ENCODE measurements around the gene MEX3D.

MEX3D gene

GRCh38 chr19:1568320-1569019, at the start of gene MEX3D:
TSS of gene MEX3D (minus strand) at chr19:1568325. CDS start at chr19:1568058, 267 bp downstream.
- peak; percentile 68 to 79 (median 74) for DNase-seq (ENCODE audit: low read depth in 3 of 3)

- DNase-seq (ENCODE audit: low read depth in 3 of 3), result no peak
Observed at GRCh38 chr19:1616875-1617274, 48.8 kb upstream of the MEX3D start.

GRCh38 chr19:1616396-1616795, 48.3 kb upstream of the MEX3D start:
- DNase-seq (ENCODE audit: low read depth in 3 of 3), result no peak

DNA sequence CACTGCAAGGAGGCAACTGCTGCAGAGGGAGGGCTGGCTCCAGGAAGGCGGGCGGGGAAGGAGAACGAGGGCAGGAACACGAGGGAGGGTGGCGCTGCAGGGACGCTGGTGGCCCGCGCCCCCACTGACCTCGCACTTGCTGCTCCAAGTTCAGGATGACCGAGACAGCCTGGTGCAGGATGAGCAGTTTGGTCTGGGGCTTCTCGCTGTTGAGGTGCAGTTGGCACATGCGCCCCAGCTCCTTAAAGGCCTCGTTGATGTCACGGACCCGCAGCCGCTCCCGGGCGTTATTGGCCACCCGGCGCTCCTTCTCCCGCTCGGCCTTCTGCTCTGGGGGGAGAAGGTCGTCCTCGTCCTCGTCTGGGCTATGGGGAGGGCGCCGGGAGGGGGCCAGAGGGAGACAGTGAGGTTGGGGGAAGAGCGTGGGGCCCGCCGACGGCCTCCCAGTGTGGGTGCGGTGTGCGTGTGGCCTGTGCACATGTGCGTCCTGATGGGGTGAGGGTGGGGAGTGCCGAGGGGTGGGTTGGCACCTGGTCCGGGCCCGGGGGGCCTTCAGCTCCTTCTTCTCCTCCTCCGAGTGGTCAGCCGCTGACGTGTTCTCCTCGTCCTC, 47.1 kb upstream of the MEX3D start:
- no peak for DNase-seq (ENCODE audit: low read depth in 3 of 3)

DNA sequence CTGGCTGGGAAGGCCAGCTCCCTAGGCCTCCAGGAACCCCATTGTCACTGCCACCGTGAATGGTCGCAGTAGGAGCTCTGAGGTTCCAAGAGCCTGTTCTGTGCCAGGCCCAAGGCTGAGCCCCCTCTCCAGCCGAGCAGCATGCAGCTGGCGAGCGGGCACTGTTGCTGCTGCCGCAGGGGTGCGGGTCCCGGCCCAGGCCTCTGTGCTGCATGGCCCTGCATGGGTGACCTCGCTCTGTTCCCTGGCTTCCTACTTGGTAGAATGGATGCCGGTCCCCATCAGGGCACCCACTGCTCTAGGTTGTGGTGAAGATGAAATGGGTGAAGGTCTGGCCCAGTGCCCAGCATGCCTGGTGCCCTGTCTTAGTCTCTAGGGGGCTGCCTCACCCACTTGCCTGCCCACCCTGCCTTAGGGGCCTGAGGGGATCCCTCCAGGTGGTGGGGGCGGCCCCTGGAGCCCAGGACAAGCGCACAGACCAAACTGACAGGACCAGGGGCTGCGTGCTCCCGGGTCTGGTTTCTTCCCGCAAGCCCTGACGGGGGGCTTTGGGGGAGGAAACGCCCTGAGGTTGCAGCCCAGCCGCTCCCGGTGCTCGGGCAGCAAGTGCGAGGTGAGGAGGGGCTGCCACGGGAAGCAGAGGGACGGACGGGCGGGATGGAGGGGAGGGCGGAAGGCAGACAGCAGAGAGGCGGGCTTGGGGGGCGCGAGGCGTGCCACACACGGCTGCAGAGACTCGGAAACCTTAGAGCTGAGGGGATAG, 45.9 kb upstream of the MEX3D start:
- DNase-seq (ENCODE audit: low read depth in 3 of 3), result no peak

DNA sequence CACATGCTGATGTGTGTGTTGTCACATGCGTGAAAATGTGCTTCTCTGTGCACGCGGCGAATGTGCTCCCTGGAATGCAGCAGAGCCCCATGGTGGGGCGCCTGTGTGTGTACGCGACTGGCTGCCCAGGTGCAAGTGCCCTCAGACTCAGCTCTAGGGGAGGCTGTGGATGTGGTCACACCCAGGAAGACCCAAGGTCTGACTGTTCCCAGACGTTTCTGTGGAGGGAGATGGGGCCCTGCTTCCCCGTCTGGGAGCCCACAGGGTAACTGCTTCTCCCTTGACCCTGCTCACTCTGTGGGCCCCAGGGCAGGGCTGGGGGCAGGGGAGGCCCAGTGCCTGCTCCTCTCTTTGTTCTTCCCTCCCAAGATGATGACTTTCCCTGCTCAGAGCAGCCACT, 45.0 kb upstream of the MEX3D start:
- DNase-seq (ENCODE audit: low read depth in 3 of 3), result no peak

- no peak for DNase-seq (ENCODE audit: low read depth in 3 of 3)
Observed at GRCh38 chr19:1612114-1613086, 44.3 kb upstream of the MEX3D start.

- no peak for DNase-seq (ENCODE audit: low read depth in 3 of 3)
Observed at GRCh38 chr19:1611353-1611752, 43.2 kb upstream of the MEX3D start.

GRCh38 chr19:1610579-1610978, 42.5 kb upstream of the MEX3D start:
- no peak for DNase-seq (ENCODE audit: low read depth in 3 of 3)

GRCh38 chr19:1609680-1610474, 41.8 kb upstream of the MEX3D start:
- no peak for DNase-seq (ENCODE audit: low read depth in 3 of 3)

DNA sequence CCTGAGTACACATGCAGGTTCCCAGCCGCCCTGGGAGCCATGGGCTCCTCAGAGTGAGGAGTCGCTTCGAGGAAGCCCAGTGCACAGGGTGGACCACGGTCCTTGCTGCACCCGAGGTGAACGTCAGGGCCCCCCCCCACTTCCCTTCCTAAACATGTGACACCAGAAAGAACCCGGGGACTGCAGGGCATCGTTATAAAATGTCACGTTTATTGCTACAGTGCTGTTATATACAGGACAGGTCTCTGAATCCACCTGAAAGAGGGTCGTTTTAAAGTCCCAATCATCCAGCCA, 40.9 kb upstream of the MEX3D start:
- DNase-seq (ENCODE audit: low read depth in 3 of 3), result no peak

DNA sequence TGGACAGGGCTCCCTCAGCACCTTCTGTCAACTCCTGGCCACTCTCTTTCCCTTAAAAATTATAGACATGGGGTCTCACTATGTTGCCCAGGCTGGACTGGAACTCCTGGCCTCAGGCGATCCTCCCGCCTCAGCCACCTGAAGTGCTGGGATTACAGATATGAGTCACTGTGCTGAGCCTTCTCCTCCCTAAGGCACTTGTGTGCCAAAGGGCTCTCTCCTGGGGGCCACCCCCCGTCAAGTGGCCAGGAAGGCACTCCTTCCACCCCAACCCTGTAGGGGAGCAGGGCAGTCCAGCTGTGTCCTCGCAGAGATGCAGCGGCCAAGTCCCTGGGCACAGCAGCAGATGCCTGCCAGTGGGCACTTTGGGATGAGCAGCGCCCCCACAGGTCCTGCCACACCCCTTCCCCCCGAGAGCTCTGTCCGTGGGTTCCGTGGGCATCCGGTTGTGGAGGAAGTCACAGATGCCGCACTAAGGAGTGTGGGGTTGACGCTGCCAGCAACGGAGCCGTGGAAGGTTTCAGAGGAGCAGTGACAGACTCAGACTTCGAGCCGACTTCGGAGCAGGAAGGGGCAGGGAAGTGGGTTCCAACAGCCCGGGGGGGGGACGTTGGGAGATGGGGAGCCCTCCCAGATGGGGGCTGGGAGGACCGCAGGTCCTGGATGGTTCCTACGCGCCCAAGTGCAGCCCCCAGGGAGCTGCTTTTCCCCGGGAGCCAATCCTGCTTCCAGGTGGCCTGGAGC, 40.4 kb upstream of the MEX3D start:
- DNase-seq (ENCODE audit: low read depth in 3 of 3), result no peak

GRCh38 chr19:1606138-1606651, 38.1 kb upstream of the MEX3D start:
- no peak for DNase-seq (ENCODE audit: low read depth in 3 of 3)

DNA sequence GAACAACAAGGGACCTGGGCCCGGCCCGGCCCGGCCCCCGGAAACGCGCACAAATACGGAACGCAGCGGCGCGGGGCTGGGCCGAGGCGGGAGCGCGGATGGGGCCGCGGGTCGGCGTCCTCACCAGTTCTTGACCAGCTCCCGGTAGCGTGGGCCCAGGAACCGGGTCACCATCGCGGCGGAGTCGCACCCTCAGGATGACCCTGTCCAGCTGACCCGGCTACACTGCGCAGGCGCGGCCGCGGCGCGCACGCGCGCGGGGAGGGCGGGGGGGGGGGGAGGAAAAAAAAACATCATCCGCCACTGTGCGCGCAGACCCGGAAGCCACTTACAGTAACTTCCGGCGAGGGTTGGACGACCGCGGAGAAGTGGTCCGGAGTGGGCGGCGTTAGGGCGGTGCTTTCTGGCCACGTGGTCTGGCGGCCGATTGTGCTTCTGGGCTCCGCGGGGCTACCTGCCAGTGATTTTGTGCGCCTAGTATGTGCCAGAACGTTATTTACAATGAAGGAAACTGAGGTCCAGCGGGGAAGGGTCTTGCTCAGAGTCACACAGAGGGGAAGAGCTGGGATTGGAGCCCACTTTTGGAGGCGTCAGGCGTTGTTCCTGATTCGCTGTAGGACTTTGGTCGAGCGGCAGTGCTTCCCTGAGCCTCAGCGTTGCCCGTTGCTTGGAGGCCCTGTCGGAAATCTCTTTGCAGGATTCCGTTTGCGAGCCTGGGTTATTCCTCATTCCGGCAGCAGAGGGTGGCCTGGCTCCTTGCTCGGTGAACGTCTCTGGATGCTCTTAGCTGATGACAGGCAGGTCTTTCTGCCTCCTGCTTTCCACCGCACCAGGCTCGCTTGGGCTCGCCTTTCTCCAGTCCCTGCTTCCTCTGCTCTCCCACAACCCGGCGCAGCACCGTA, 37.4 kb upstream of the MEX3D start, which contains the start of gene UQCR11:
UQCR11 (minus strand) TSS at position 227 of the 902 bp plus-strand sequence; CDS start at position 174, 53 bp downstream.
- DNase-seq (ENCODE audit: low read depth in 3 of 3), result peak; percentile 84 to 87 (median 86)

DNA sequence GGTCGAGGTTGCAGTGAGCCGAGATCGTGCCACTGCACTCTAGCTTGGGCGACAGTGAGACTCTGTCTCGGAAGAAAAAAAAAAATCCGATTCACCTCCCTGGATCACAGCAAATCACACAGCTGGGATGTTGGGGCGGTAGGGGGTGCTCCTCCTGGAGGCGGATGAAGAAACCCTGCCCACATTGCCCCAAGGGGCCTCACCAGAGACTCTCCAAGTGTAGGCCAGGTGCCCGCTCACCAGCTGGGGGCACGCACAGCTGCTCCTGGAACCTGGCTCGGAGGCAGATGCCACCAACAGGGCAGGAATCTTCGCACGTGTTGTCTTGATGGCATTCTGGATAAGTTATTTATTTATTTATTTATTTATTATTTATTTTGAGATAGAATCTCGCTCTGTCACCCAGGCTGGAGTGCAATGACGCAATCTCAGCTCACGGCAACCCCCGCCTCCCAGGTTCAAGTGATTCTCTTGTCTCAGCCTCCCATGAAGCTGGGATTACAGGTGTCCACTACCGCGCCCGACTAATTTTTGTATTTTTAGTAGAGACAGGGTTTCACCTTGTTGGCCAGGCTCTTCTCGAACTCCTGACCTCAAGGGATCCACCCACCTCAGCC, 34.1 kb upstream of the MEX3D start:
- no peak for DNase-seq (ENCODE audit: low read depth in 3 of 3)

DNA sequence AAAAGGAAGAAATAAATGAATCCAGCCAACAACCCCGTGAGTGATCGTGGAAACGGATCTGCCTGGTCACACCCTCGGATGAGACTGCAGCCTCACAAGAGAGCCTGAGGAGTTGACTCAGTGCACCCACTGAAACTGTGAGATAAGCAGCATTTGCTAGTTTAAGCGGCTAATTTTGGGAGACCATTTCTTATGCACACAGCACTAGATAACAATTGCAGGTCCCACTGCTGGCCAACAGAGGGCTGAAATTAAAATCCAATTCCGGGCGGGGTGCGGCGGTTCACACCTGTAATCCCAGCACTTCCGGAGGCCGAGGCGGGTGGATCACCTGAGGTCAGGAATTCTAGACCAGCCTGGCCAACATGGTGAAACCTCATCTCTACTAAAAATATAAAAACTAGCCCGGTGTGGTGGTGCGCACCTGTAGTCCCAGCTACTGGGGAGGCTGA, 33.5 kb upstream of the MEX3D start:
- no peak for DNase-seq (ENCODE audit: low read depth in 3 of 3)

DNA sequence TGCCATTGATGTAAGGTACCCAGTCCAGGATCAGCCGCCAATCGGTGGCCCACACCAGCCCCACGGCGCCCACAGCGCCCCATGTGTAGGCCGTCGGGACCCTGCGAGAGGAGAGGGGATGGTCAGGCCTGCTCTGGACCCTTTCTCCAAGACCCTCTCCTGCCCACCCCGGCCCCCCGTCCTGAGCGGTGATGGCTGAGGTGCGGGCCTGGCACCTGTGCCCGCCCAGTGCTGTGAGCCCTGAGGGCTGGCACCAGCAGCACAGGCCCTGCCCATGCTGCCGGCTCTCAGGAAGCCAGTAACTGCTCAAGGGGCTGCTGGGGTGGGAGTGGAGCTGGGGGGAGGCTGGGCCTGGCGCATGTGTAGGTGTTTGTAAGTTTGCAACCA, 31.3 kb upstream of the MEX3D start:
- DNase-seq (ENCODE audit: low read depth in 3 of 3), result no peak

DNA sequence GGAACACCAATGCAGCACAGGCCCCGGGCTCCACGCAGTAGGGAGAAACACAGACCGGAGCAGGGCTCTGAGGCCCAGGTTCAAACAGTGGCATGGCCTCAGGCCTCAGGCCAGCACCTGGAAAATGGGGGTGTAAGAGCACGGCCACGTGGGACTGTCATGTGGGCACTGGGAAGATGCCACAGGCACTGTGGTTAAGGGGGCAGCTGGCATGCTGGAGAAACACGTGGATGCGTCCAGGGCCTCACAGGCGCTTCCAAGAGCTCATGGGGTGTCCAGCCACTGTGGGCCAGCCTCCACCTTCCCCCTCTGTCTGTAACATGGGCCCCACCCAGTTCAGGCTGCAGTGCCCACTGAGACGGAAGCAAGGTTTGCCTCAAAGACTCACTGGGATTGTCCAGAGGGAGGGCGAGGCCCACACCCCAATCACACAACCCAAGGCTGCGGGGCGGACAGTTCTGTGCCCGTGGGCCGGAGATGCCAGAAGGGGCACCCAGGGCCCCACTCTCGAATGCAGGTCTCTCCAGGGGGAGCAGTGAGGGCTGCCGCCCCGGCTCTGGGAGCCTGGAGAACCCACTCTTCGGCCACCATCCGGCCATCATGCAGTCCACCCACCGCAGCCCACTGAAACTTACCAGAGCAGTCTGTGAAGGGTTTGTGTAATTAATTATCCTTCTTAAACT, 30.8 kb upstream of the MEX3D start:
- DNase-seq (ENCODE audit: low read depth in 3 of 3), result no peak
